IMR-90 (cell line): ENCODE data around the gene AGO1. TPM values are rescaled to one million over a fixed set of nuclear protein-coding genes. Genes with fewer than 3 reads are reported as not detected.

Experiments used
- ATAC-seq: fragments of 200-7000 bp; cut with Tn5 transposase; 2 replicates; pipeline ENCODE4 v1.9.1; 2020; ENCODE audit warnings: low read depth, mild to moderate bottlenecking, moderate library complexity
- BruUV-seq: library from RNA; stranded (reverse); fragments of 400-500 nt; replicated peaks from 2 replicates; lab custom pipeline; 2021; lab: Mats Ljungman, UMichigan
- CTCF ChIA-PET: fragments of 300-600 bp; formaldehyde crosslinking; extraction: SDS; loops from one replicate; lab custom pipeline; 2021; ENCODE audit warnings: antibody characterized with exemption; lab: Yijun Ruan, JAX
- POLR2A ChIA-PET: fragments of 300-600 bp; sonication (Branson Sonifier 250); formaldehyde crosslinking; loops from one replicate; lab custom pipeline; 2022; ENCODE audit warnings: antibody characterized with exemption; ENCODE audit not compliant: unreplicated experiment; lab: Charles Lee
- DNase-seq: peaks from one replicate; pipeline ENCODE4 v3.0.0; 2013
- H2AFZ ChIP-seq: replicated peaks from 2 replicates; pipeline ENCODE3; 2013; ENCODE audit warnings: low read length, mild to moderate bottlenecking; ENCODE audit not compliant: poor library complexity
- H2AK5ac ChIP-seq: 2 replicates; pipeline ENCODE4 v1.6.1; 2013; ENCODE audit warnings: low read depth, low read length, inconsistent platforms
- H2AK9ac ChIP-seq: replicated peaks from 2 replicates; pipeline ENCODE3; 2013; ENCODE audit warnings: mild to moderate bottlenecking, low read depth, low read length, moderate library complexity; ENCODE audit not compliant: poor library complexity
- H2BK120ac ChIP-seq: 2 replicates; pipeline ENCODE4 v1.6.1; 2013; ENCODE audit warnings: low read depth, low read length, inconsistent platforms
- H2BK15ac ChIP-seq: 3 replicates; pipeline ENCODE4 v1.6.1; 2013; ENCODE audit warnings: low read depth, low read length, inconsistent platforms
- H2BK20ac ChIP-seq: 2 replicates; pipeline ENCODE4 v1.6.1; 2013; ENCODE audit warnings: low read depth, mild to moderate bottlenecking, inconsistent platforms, low read length, moderate library complexity
- H2BK5ac ChIP-seq: 2 replicates; pipeline ENCODE4 v1.6.1; 2013; ENCODE audit warnings: mild to moderate bottlenecking, low read depth, low read length, inconsistent platforms; ENCODE audit not compliant: poor library complexity, severe bottlenecking
- H3K14ac ChIP-seq: replicated peaks from 2 replicates; pipeline ENCODE4 v1.6.1; 2013; ENCODE audit warnings: low read depth, low read length, inconsistent platforms
- H3K18ac ChIP-seq: 2 replicates; pipeline ENCODE4 v1.6.1; 2013; ENCODE audit warnings: low read depth, low read length, control low read depth
- H3K23ac ChIP-seq: 2 replicates; pipeline ENCODE4 v1.6.1; 2013; ENCODE audit warnings: low read depth, low read length, inconsistent platforms
- H3K27ac ChIP-seq: 2 replicates; pipeline ENCODE4 v1.5.1; 2013; ENCODE audit warnings: mild to moderate bottlenecking, control low read depth, low read length; ENCODE audit not compliant: insufficient read depth
- H3K27me3 ChIP-seq: 2 replicates; pipeline ENCODE4 v1.6.1; 2013; ENCODE audit warnings: low read length; ENCODE audit not compliant: control insufficient read depth, insufficient read depth
- H3K36me3 ChIP-seq: 2 replicates; pipeline ENCODE4 v1.6.1; 2013; ENCODE audit warnings: low read length, mixed read lengths; ENCODE audit not compliant: control insufficient read depth, insufficient read depth
- H3K4ac ChIP-seq: 2 replicates; pipeline ENCODE4 v1.6.1; 2013; ENCODE audit warnings: low read depth, low read length, inconsistent platforms
- H3K4me1 ChIP-seq: 2 replicates; pipeline ENCODE4 v1.6.1; 2013; ENCODE audit warnings: low read length, mixed read lengths; ENCODE audit not compliant: control insufficient read depth, insufficient read depth
- H3K4me2 ChIP-seq: 2 replicates; pipeline ENCODE4 v1.6.1; 2013; ENCODE audit warnings: low read depth, mild to moderate bottlenecking, control low read depth, low read length, moderate library complexity
- H3K4me3 ChIP-seq: 2 replicates; pipeline ENCODE4 v1.5.1; 2013; ENCODE audit warnings: low read depth, mild to moderate bottlenecking, control low read depth, low read length, moderate library complexity; ENCODE audit not compliant: insufficient read depth
- H3K56ac ChIP-seq: 2 replicates; pipeline ENCODE4 v1.6.1; 2013; ENCODE audit warnings: low read length, inconsistent platforms; ENCODE audit not compliant: insufficient read depth; ENCODE audit errors: extremely low read depth
- H3K79me1 ChIP-seq, 2 experiments: 2 replicates each; pipeline ENCODE4 v1.6.1; 2013; ENCODE audit warnings: low read length in 2 of 2, inconsistent platforms in 1 of 2, low read depth in 1 of 2
- H3K9ac ChIP-seq: 2 replicates; pipeline ENCODE4 v1.6.1; 2013; ENCODE audit warnings: low read depth, low read length, control low read depth
- H3K9me1 ChIP-seq: 2 replicates; pipeline ENCODE4 v1.6.1; 2013; ENCODE audit warnings: low read length, inconsistent platforms; ENCODE audit not compliant: insufficient read depth
- H3K9me3 ChIP-seq: 2 replicates; pipeline ENCODE4 v1.6.1; 2013; ENCODE audit warnings: low read length; ENCODE audit not compliant: control insufficient read depth, insufficient read depth
- H4K20me1 ChIP-seq: 2 replicates; pipeline ENCODE4 v1.6.1; 2013; ENCODE audit warnings: low read length, inconsistent platforms; ENCODE audit not compliant: insufficient read depth
- H4K5ac ChIP-seq: 2 replicates; pipeline ENCODE4 v1.6.1; 2013; ENCODE audit warnings: mild to moderate bottlenecking, low read depth, low read length, control low read depth
- H4K8ac ChIP-seq, 2 experiments: 2 replicates each; pipeline ENCODE4 v1.6.1; 2013; ENCODE audit warnings: low read depth in 2 of 2, low read length in 2 of 2, control low read depth in 1 of 2, inconsistent platforms in 1 of 2
- H4K91ac ChIP-seq: 2 replicates; pipeline ENCODE4 v1.6.1; 2013; ENCODE audit warnings: low read depth, low read length, inconsistent platforms; ENCODE audit not compliant: insufficient read depth
- BHLHE40 ChIP-seq: fragments of 150-350 bp; IDR thresholded peaks from 2 replicates; pipeline ENCODE4 v1.6.1; 2016; ENCODE audit warnings: mild to moderate bottlenecking, low read depth, low read length
- CEBPB ChIP-seq: IDR thresholded peaks from 2 replicates; pipeline ENCODE4 v1.6.1; 2012; ENCODE audit warnings: low read depth, low read length, improper control_type of control experiment
- MXI1 ChIP-seq: IDR thresholded peaks from 2 replicates; pipeline ENCODE4 v1.6.1; 2012; ENCODE audit warnings: low read depth, mild to moderate bottlenecking, low read length, moderate library complexity, borderline replicate concordance
- RAD21 ChIP-seq: IDR thresholded peaks from 2 replicates; pipeline ENCODE4 v1.6.1; 2012; ENCODE audit warnings: low read length, improper control_type of control experiment
- WGBS, 2 experiments: methylation state at CpG; one replicate each; pipeline versions ENCODE4 v1.1.5 to v1.1.7; 2013; ENCODE audit warnings: missing lambda C conversion rate in 2 of 2; ENCODE audit not compliant: insufficient read length in 1 of 2; ENCODE audit errors: extremely low coverage in 2 of 2; 5-methylcytosine and 5-hydroxymethylcytosine counted together
- dilution Hi-C: fragments of 300-500 bp; cut with HindIII; formaldehyde crosslinking; loops from one replicate; pipeline ENCODE4 v1.14.3; 2018; ENCODE audit warnings: low sequenced_read_pairs; ENCODE audit not compliant: unreplicated experiment
- in situ Hi-C: fragments of 300-500 bp; cut with MboI; formaldehyde crosslinking; loops from 3 replicates; pipeline ENCODE4 v1.14.3; 2019; ENCODE audit warnings: low sequenced_read_pairs, inconsistent platforms, mixed read lengths
- intact Hi-C: fragments of 100-400 bp; cut with micrococcal nuclease; formaldehyde crosslinking; loops from 2 replicates; pipeline ENCODE4 v1.10.0; 2022
- polyA plus RNA-seq, 3 experiments: library from polyadenylated mRNA; depleted of rRNA; stranded (reverse); fragments of >200 nt; gene quantifications; 2 replicates each; pipeline ENCODE4 v1.2.3, GENCODE V29; 2012; ENCODE audit warnings: low replicate concordance in 1 of 3
- total RNA-seq: library from RNA; depleted of rRNA; stranded (reverse); fragments of >200 nt; gene quantifications from 2 replicates; pipeline ENCODE4 v1.2.3, GENCODE V29; 2012

Gene AGO1
- total and polyA plus RNA-seq, 2 of the 4 experiments (the other 2 are of a cell fraction) = 11.3 to 21.5 TPM

DNA sequence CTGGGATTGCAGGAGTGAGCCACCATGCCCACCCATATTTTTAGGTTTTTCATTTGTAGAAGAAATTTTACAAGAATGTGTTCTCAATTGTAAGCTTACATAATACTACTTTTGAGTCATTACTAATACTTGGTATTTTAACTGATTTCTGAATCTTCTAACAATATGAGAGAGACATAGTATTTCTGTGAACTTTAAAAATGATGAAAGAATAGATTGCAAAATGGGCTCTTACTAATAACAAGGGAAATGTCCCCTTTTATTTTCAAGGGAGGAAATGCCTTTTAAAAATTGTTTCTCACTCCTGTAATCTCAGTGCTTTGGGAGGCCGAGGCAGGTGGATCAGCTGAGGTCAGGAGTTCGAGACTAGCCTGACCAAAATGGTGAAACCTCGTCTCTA is 53.8 kb downstream of the AGO1 start:
- Histone ChIP-seq H3K9ac (no peak overlapping the region), H3K27me3 (no peaks in the 10 kb centered on the region), H4K20me1 (peaks cover 16% of the 10 kb centered on the region), H3K4ac (no peak overlapping the region), H2AK9ac (no peak overlapping the region), H4K8ac (no peak overlapping the region), H3K4me2 (no peak overlapping the region), H4K91ac (no peak overlapping the region), H2AK5ac (no peak overlapping the region), H3K4me1 (peaks cover 6% of the 10 kb centered on the region), H2AFZ (no peak overlapping the region), H3K18ac (no peak overlapping the region), H3K56ac (no peak overlapping the region), H3K36me3 (no peaks in the 10 kb centered on the region), H3K79me1 (peaks cover 13 to 48% of the 10 kb centered on the region in 2 experiments), H2BK15ac (no peak overlapping the region), H3K9me3 (no peaks in the 10 kb centered on the region), H4K5ac (no peak overlapping the region), H3K14ac (no peak overlapping the region), H3K4me3 (no peak overlapping the region), H3K23ac (no peak overlapping the region), H3K27ac (no peak overlapping the region), H2BK20ac (no peak overlapping the region), H2BK5ac (no peak overlapping the region), H3K9me1 (peaks cover 5% of the 10 kb centered on the region; the same call in 1 of the 2 replicates), H2BK120ac (no peak overlapping the region)
- POLR2A ChIA-PET = interaction anchor here (0.5 kb wide), 1 partner anchor 69 kb away, joined by 5 read pairs; no protein-coding TSS in a partner anchor
- no peak for DNase-seq
- no CpG with 5 or more reads among the region's 3 CpGs for WGBS, 2 experiments
- in situ Hi-C loops (no loop called here), intact Hi-C loops (loop anchor here (10.0 kb wide), 1 partner anchor 148 kb away; the partner anchor contains the start of genes ADPRS and TEKT2), dilution Hi-C loops (no loop called here)
- no TSS peak for BruUV-seq
- ATAC-seq = no peak
- CTCF ChIA-PET = interaction anchor here (0.6 kb wide), 1 partner anchor 539 kb away, joined by 3 read pairs; no protein-coding TSS in a partner anchor
- TF ChIP-seq BHLHE40 (no peak), RAD21 (no peak), CEBPB (no peak), MXI1 (no peak)
